Gastrocnemius medialis (tissue), 4 donors: Measurements from ENCODE around the gene C9orf78. TPM values are rescaled to one million over a fixed set of nuclear protein-coding genes. Genes with fewer than 3 reads are reported as not detected.

Experiments used
- ATAC-seq, 2 donors: fragments of 150-250 bp; one replicate each; pipeline ENCODE4 v1.9.1; 2016
- DNase-seq, 2 donors: peaks; one replicate each; pipeline ENCODE4 v3.0.0-alpha.2; 2019
- H3K27ac ChIP-seq, 4 donors: fragments of 200-600 bp; sonication (generic); 1 replicate in 1 of 4; 2 replicates in 3 of 4; pipeline ENCODE4 v1.5.1; 2016 to 2018; ENCODE audit warnings: mild to moderate bottlenecking in 2 of 4, moderate library complexity in 1 of 4
- H3K27me3 ChIP-seq, 3 donors: fragments of 200-600 bp; sonication (generic) in 2 of 3; 1 replicate in 1 of 3; 2 replicates in 2 of 3; pipeline versions ENCODE4 v1.5.1 to v1.6.0; 2016 to 2019; ENCODE audit warnings: mild to moderate bottlenecking in 1 of 3, moderate library complexity in 1 of 3
- H3K36me3 ChIP-seq, 2 donors: fragments of 200-600 bp; sonication (generic) in 1 of 2; one replicate each; pipeline ENCODE4 v1.5.1; 2017 to 2018
- H3K4me1 ChIP-seq, 2 donors: fragments of 200-600 bp; sonication (generic) in 1 of 2; one replicate each; pipeline ENCODE4 v1.5.1; 2016 to 2017; ENCODE audit warnings: mild to moderate bottlenecking in 2 of 2
- H3K4me3 ChIP-seq, 4 donors: fragments of 200-600 bp; sonication (generic) in 3 of 4; 1 replicate in 1 of 4; 2 replicates in 3 of 4; pipeline ENCODE4 v1.5.1; 2016 to 2019; ENCODE audit warnings: mild to moderate bottlenecking in 2 of 4
- H3K9me3 ChIP-seq, 3 donors: fragments of 200-600 bp; sonication (generic) in 2 of 3; 1 replicate in 1 of 3; 2 replicates in 2 of 3; pipeline ENCODE4 v1.5.1; 2016 to 2019
- POLR2A ChIP-seq, 2 donors: fragments of 450-650 bp; IDR thresholded peaks; one replicate each; pipeline ENCODE4 v1.6.1; 2017; ENCODE audit warnings: antibody characterized with exemption in 2 of 2, mild to moderate bottlenecking in 2 of 2, moderate library complexity in 2 of 2
- in situ Hi-C, 4 donors: fragments of 200-750 bp; cut with MboI; loops; one replicate each; pipeline versions ENCODE4 v1.15.0 to v1.8.0; 2017; ENCODE audit warnings: low sequenced_read_pairs in 4 of 4
- intact Hi-C: fragments of 100-400 bp; cut with DNase I; formaldehyde crosslinking; loops from one replicate; pipeline ENCODE4 v1.15.1; 2023; ENCODE audit warnings: low total_unique reads
- total RNA-seq, 4 donors: library from RNA; depleted of rRNA; stranded (reverse); fragments of >200 nt; gene quantifications; one replicate each; pipeline versions ENCODE4 v1.1.0 to v1.2.3, GENCODE V29; 2016
- TF ChIP-seq, protein P1 (sequence below), 5 experiments: fragments of 450-650 bp in 3 of 5; fragments of 200-600 bp in 2 of 5; sonication (generic) in 2 of 5; IDR thresholded peaks in 4 of 5; conservative IDR thresholded peaks in 1 of 5; 1 replicate in 4 of 5; 2 replicates in 1 of 5; pipeline ENCODE4 v1.5.1; 2016 to 2019; ENCODE audit warnings: antibody characterized with exemption in 5 of 5, mild to moderate bottlenecking in 3 of 5, moderate library complexity in 3 of 5

C9orf78 gene
- total RNA-seq, 4 donors from 2014 or later, result 82.3 to 108 (median 83.9) TPM

DNA sequence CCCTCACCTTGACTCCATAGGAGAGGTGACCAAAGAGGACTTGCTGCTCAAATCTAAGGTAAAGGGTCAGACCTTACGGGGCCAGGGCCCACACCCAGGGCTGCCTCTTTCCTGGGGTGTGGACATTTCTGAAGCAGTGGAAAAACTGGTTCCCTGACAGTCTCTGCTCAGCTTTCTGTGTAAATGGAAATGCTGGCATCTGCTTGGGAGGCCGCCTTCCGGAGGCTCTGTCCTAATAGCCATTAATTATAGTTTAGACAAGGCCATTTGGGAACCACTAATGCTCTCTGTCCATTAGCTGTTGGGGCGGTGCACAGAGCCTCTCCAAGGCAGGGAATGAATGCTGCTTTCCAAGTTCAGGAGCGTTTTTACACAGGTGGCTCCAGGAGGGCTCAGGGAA, 17.5 kb upstream of the C9orf78 start:
- ATAC-seq (no peak), DNase-seq (no peak)
- intact Hi-C loops, result no loop called here
- Histone ChIP-seq H3K4me3 (no peak overlapping the region), H3K4me1 (no peaks in the 10 kb centered on the region), H3K27me3 (no peaks in the 10 kb centered on the region), H3K27ac (no peak overlapping the region), H3K36me3 (peaks cover 0 to 71% of the 10 kb centered on the region in 2 donors), H3K9me3 (no peaks in the 10 kb centered on the region)
- in situ Hi-C loops, result no loop called here
- TF ChIP-seq POLR2A (IDR thresholded peaks at IDR 0.05), result no peak
- TF ChIP-seq, protein P1, sequence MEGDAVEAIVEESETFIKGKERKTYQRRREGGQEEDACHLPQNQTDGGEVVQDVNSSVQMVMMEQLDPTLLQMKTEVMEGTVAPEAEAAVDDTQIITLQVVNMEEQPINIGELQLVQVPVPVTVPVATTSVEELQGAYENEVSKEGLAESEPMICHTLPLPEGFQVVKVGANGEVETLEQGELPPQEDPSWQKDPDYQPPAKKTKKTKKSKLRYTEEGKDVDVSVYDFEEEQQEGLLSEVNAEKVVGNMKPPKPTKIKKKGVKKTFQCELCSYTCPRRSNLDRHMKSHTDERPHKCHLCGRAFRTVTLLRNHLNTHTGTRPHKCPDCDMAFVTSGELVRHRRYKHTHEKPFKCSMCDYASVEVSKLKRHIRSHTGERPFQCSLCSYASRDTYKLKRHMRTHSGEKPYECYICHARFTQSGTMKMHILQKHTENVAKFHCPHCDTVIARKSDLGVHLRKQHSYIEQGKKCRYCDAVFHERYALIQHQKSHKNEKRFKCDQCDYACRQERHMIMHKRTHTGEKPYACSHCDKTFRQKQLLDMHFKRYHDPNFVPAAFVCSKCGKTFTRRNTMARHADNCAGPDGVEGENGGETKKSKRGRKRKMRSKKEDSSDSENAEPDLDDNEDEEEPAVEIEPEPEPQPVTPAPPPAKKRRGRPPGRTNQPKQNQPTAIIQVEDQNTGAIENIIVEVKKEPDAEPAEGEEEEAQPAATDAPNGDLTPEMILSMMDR (IDR thresholded peaks at IDR 0.05 in 4 of 5, conservative IDR thresholded peaks at IDR 0.05 in 1 of 5), result no peak

DNA sequence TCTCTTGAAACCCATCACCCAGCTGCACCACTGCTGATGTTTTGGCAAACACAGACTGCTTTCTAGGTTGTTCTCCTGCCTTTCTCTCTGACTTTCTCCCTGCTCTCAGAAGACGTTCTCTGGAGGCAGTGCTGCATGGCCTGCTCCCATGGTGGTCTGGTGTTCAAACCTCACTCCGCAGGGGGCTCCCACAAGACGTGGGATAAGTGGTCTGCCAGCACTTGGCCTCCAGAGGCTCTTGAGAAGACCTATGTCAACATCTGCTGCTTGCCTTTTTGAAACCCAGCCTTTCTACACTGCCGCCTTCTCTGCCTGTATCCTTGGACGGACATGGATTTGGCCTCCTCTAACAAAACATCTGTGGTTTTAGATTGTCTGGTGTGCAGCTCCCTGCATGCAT, 16.7 kb upstream of the C9orf78 start:
- in situ Hi-C loops, result no loop called here

DNA sequence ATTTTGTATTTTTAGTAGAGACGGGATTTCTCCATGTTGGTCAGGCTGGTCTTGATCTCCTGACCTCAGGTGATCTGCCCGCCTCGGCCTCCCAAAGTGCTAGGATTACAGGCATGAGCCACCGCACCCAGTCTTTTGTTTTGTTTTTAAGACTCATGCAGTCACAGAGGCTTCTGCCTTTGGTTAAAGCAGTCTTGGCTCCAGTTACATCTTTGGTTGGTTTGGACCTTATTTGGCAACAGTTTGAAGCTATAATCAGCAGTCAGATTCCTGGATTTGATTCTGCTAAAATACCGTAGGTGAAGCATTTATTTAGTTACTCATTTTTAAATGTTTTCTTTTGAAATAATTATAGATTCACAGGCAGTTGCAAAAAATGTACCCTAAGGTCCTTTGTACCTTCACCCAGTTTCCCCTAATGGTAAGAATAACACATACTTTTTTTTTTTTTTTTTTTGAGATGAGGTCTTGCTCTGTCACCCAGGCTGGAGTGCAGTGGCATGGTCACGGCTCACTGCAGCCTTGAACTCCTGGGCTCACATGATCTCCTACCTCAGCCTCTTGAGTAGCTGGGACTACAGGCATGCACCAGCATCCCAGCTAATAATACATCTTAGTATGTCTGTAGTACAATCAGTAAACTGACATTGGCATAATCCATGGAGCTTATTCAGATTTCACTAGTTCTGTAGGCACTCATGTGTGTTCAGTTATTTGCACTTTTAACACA, 15.9 kb upstream of the C9orf78 start:
- no peak overlapping the region for H3K27ac ChIP-seq
- intact Hi-C loops, result no loop called here
- no peak for TF ChIP-seq POLR2A (IDR thresholded peaks at IDR 0.05)
- TF ChIP-seq, protein P1 (IDR thresholded peaks at IDR 0.05 in 4 of 5, conservative IDR thresholded peaks at IDR 0.05 in 1 of 5), result no peak
- H3K4me3 ChIP-seq, result no peak overlapping the region
- H3K9me3 ChIP-seq, result no peaks in the 10 kb centered on the region
- H3K4me1 ChIP-seq, result no peaks in the 10 kb centered on the region
- DNase-seq (no peak), ATAC-seq (no peak)
- peaks cover 0 to 57% of the 10 kb centered on the region in 2 donors for H3K36me3 ChIP-seq
- no peaks in the 10 kb centered on the region for H3K27me3 ChIP-seq
- in situ Hi-C loops, result no loop called here

More for the DNA sequence above, 16.7 kb upstream of the C9orf78 start:
- no peaks in the 10 kb centered on the region for H3K27me3 ChIP-seq
- H3K27ac ChIP-seq, result no peak overlapping the region
- H3K9me3 ChIP-seq, result no peaks in the 10 kb centered on the region
- TF ChIP-seq POLR2A (IDR thresholded peaks at IDR 0.05), result no peak
- TF ChIP-seq, protein P1 (IDR thresholded peaks at IDR 0.05 in 4 of 5, conservative IDR thresholded peaks at IDR 0.05 in 1 of 5), result no peak
- no peak for DNase-seq
- peaks cover 0 to 63% of the 10 kb centered on the region in 2 donors for H3K36me3 ChIP-seq
- ATAC-seq, result no peak
- intact Hi-C loops, result no loop called here
- no peaks in the 10 kb centered on the region for H3K4me1 ChIP-seq
- no peak overlapping the region for H3K4me3 ChIP-seq

DNA sequence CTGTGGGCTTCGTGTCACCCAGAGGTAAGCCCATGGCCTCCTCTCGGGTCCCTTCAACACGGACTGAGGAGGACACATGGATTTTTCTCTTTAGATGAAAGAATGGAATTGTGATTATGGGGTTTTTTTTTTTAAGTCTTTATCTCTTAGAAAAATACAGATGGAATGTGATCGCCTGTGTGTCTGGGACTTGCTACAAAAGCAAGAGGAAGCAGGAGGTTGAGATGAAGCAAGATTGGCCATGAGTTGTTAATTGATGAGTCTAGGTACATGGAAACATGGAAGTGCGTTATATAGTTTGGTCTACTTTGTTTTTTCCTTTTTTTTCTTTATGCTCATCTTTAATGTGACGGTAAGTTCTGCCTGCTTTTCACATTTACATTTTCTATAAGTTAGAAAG, 14.8 kb upstream of the C9orf78 start:
- DNase-seq (no peak), ATAC-seq (no peak)
- Histone ChIP-seq H3K27ac (no peak overlapping the region), H3K27me3 (no peaks in the 10 kb centered on the region), H3K36me3 (peaks cover 0 to 49% of the 10 kb centered on the region in 2 donors), H3K9me3 (no peaks in the 10 kb centered on the region), H3K4me3 (no peak overlapping the region), H3K4me1 (no peaks in the 10 kb centered on the region)
- TF ChIP-seq POLR2A (IDR thresholded peaks at IDR 0.05), result no peak
- TF ChIP-seq, protein P1 (IDR thresholded peaks at IDR 0.05 in 4 of 5, conservative IDR thresholded peaks at IDR 0.05 in 1 of 5), result no peak
- intact Hi-C loops, result no loop called here
- in situ Hi-C loops, result no loop called here
